HCT116 (cell line): ENCODE measurements around the gene DBP. TPM values are rescaled to one million over a fixed set of nuclear protein-coding genes. Genes with fewer than 3 reads are reported as not detected.

ENCODE experiments used
- ATAC-seq: fragments of 200-7000 bp; cut with Tn5 transposase; 2 replicates; pipeline ENCODE4 v1.9.1; 2020; ENCODE audit warnings: mild to moderate bottlenecking, moderate library complexity
- BruUV-seq: library from RNA; stranded (reverse); fragments of 400-500 nt; replicated peaks from 2 replicates; lab custom pipeline; 2021; lab: Mats Ljungman, UMichigan
- CTCF ChIA-PET: fragments of 300-600 bp; sonication (Branson Sonifier 250); formaldehyde crosslinking; loops from one replicate; lab custom pipeline; 2021; ENCODE audit warnings: antibody characterized with exemption; lab: Charles Lee
- POLR2A ChIA-PET: fragments of 300-600, 350-600 bp; sonication (Branson Sonifier 250); formaldehyde crosslinking; loops from one replicate; lab custom pipeline; 2021; ENCODE audit warnings: antibody characterized with exemption; lab: Charles Lee
- RAD21 ChIA-PET, 2 experiments: fragments of 300-600 bp; sonication (Branson Sonifier 250); formaldehyde crosslinking; loops; one replicate each; lab custom pipeline; 2023; ENCODE audit warnings: low total read pairs in 2 of 2; ENCODE audit not compliant: uncharacterized antibody in 2 of 2, unreplicated experiment in 2 of 2, low non-redundant PET in 1 of 2; lab: Charles Lee
- DNase-seq: peaks from one replicate; pipeline ENCODE4 v3.0.0-alpha.2; 2010; ENCODE audit warnings: low read depth, low spot score
- H2AFZ ChIP-seq: fragments of 200-600 bp; shearing (Covaris generic), sonication (generic); 2 replicates; pipeline ENCODE4 v1.6.1; 2017; ENCODE audit warnings: low read depth, mixed run types, mixed read lengths, antibody characterized with exemption, low read length; ENCODE audit not compliant: poor library complexity, severe bottlenecking
- H3K27ac ChIP-seq: 2 replicates; pipeline ENCODE4 v1.5.1; 2012; ENCODE audit warnings: low read depth, low read length
- H3K27me3 ChIP-seq: fragments of 200-600 bp; sonication (generic); 2 replicates; pipeline ENCODE4 v1.6.1; 2016; ENCODE audit warnings: mixed run types, low read length, mixed read lengths; ENCODE audit not compliant: insufficient read depth
- H3K36me3 ChIP-seq, 2 experiments: fragments of 200-500 bp in 1 of 2; fragments of 200-600 bp in 1 of 2; sonication (Bioruptor generic) in 1 of 2; sonication (generic) in 1 of 2; 2 replicates each; pipeline versions ENCODE4 v1.5.1 to v1.6.1; 2014 to 2016; ENCODE audit warnings: low read length in 2 of 2, inconsistent platforms in 1 of 2, mixed read lengths in 1 of 2, mixed run types in 1 of 2; ENCODE audit not compliant: insufficient read depth in 2 of 2, control insufficient read depth in 1 of 2
- H3K4me1 ChIP-seq, 2 experiments: fragments of 200-600 bp in 1 of 2; sonication (generic) in 1 of 2; 2 replicates each; pipeline versions ENCODE4 v1.5.1 to v1.6.1; 2012 to 2017; ENCODE audit warnings: low read length in 2 of 2, inconsistent platforms in 1 of 2, mild to moderate bottlenecking in 1 of 2, mixed read lengths in 1 of 2, mixed run types in 1 of 2, moderate library complexity in 1 of 2; ENCODE audit not compliant: insufficient read depth in 2 of 2, control insufficient read depth in 1 of 2
- H3K4me2 ChIP-seq: fragments of 200-600 bp; sonication (generic); 2 replicates; pipeline ENCODE4 v1.6.1; 2017; ENCODE audit warnings: mixed run types, low read length, mixed read lengths
- H3K4me3 ChIP-seq, 2 experiments: fragments of 200-600 bp in 1 of 2; sonication (generic) in 1 of 2; replicated peaks in 1 of 2; 2 replicates each; pipeline ENCODE4 v1.5.1; 2011 to 2016; ENCODE audit warnings: low read length in 2 of 2, control low read depth in 1 of 2, low read depth in 1 of 2, mild to moderate bottlenecking in 1 of 2, mixed read lengths in 1 of 2, mixed run types in 1 of 2
- H3K79me2 ChIP-seq: fragments of 200-600 bp; sonication (generic); 2 replicates; pipeline ENCODE4 v1.6.1; 2017; ENCODE audit warnings: mild to moderate bottlenecking, mixed run types, low read length, moderate library complexity, mixed read lengths; ENCODE audit not compliant: insufficient read depth
- H3K9ac ChIP-seq: fragments of 200-600 bp; sonication (generic); 2 replicates; pipeline ENCODE4 v1.6.1; 2016; ENCODE audit warnings: low read length, mixed read lengths
- H3K9me2 ChIP-seq: fragments of 200-600 bp; sonication (generic), shearing (Covaris generic); 2 replicates; pipeline ENCODE4 v1.6.1; 2017; ENCODE audit warnings: mixed run types, mild to moderate bottlenecking, moderate library complexity; ENCODE audit not compliant: insufficient read depth
- H3K9me3 ChIP-seq, 2 experiments: fragments of 200-500 bp in 1 of 2; fragments of 200-600 bp in 1 of 2; sonication (Bioruptor generic) in 1 of 2; sonication (generic) in 1 of 2; 2 replicates each; pipeline ENCODE4 v1.6.1; 2014 to 2017; ENCODE audit warnings: low read length in 2 of 2, mixed read lengths in 2 of 2, inconsistent platforms in 1 of 2, low read depth in 1 of 2, mild to moderate bottlenecking in 1 of 2, mixed run types in 1 of 2, moderate library complexity in 1 of 2; ENCODE audit not compliant: control insufficient read depth in 1 of 2, insufficient read depth in 1 of 2
- H4K20me1 ChIP-seq: fragments of 200-600 bp; sonication (generic), shearing (Covaris generic); 2 replicates; pipeline ENCODE4 v1.6.1; 2017; ENCODE audit warnings: mixed run types, mild to moderate bottlenecking, moderate library complexity; ENCODE audit not compliant: insufficient read depth
- CBX3 ChIP-seq: IDR thresholded peaks from 2 replicates; pipeline ENCODE4 v1.6.1; 2012; ENCODE audit warnings: low read depth
- CEBPB ChIP-seq: IDR thresholded peaks from 2 replicates; pipeline ENCODE4 v1.6.1; 2012; ENCODE audit warnings: low read depth
- EGR1 ChIP-seq: IDR thresholded peaks from 2 replicates; pipeline ENCODE4 v1.6.1; 2012; ENCODE audit warnings: low read depth
- EZH2 ChIP-seq: fragments of 200-600 bp; sonication (generic); IDR thresholded peaks from 2 replicates; pipeline ENCODE4 v1.6.1; 2017; ENCODE audit warnings: antibody characterized with exemption, mixed run types
- EZH2phosphoT487 ChIP-seq: fragments of 200-600 bp; IDR thresholded peaks from 2 replicates; pipeline ENCODE4 v1.6.1; 2018; ENCODE audit warnings: antibody characterized with exemption, borderline replicate concordance
- FOSL1 ChIP-seq: IDR thresholded peaks from 2 replicates; pipeline ENCODE4 v1.6.1; 2012; ENCODE audit warnings: low read depth
- JUND ChIP-seq: IDR thresholded peaks from 2 replicates; pipeline ENCODE4 v1.6.1; 2012
- POLR2A ChIP-seq: IDR thresholded peaks from 2 replicates; pipeline ENCODE4 v1.7.0; 2011; ENCODE audit warnings: borderline replicate concordance; ENCODE audit not compliant: insufficient read depth, insufficient read length; ENCODE audit errors: extremely low read depth
- POLR2AphosphoS5 ChIP-seq: IDR thresholded peaks from 2 replicates; pipeline ENCODE4 v1.6.1; 2011; ENCODE audit warnings: mild to moderate bottlenecking, low read depth, low read length, moderate library complexity
- SIN3A ChIP-seq: IDR thresholded peaks from 2 replicates; pipeline ENCODE4 v1.6.1; 2012; ENCODE audit warnings: low read depth
- TCF7L2 ChIP-seq: IDR thresholded peaks from 2 replicates; pipeline ENCODE4 v1.7.0; 2011; ENCODE audit warnings: borderline replicate concordance, inconsistent platforms; ENCODE audit not compliant: insufficient read depth, insufficient read length; ENCODE audit errors: extremely low read depth
- intact Hi-C: fragments of 100-400 bp; cut with micrococcal nuclease; formaldehyde crosslinking; loops from 2 replicates; pipeline ENCODE4 v1.10.0; 2022
- total RNA-seq: library from RNA; stranded (reverse); gene quantifications from one replicate; pipeline ENCODE4 v1.2.1, GENCODE V29; 2021; ENCODE audit not compliant: unreplicated experiment
- TF ChIP-seq, protein P1 (sequence below): IDR thresholded peaks from 2 replicates; pipeline ENCODE4 v1.6.1; 2012

DBP gene
- total RNA-seq, 1 experiment from 2014 or later: 45.9 TPM

DNA sequence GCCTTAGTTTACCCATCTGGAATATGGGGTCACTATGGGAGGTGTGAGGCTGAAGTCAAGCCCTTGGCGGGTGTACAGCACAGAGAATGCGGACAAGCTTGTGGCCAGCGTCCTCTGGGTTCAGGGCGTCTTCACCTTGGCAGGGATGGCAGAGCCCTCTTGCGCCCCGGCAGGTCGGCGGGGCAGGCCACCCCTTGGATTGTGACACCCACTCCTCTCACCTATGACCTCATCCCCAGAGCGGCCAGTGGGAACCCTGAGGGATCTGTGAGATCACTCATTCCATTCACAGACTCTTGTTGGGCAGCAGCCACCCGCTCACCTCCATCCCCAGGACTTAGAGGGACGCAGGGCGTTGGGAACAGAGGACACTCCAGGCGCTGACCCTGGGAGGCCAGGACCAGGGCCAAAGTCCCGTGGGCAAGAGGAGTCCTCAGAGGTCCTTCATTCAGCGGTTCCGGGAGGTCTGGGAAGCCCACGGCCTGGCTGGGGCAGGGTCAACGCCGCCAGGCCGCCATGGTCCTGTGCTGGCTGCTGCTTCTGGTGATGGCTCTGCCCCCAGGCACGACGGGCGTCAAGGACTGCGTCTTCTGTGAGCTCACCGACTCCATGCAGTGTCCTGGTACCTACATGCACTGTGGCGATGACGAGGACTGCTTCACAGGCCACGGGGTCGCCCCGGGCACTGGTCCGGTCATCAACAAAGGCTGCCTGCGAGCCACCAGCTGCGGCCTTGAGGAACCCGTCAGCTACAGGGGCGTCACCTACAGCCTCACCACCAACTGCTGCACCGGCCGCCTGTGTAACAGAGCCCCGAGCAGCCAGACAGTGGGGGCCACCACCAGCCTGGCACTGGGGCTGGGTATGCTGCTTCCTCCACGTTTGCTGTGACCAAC, 30.5 kb downstream of the DBP start, which contains the start of gene SPACA4:
Gene SPACA4, plus strand, starts transcription at position 280 of the 896 bp plus-strand sequence. Its CDS starts 237 bp downstream, at position 517.
- Histone ChIP-seq H3K79me2 (no peaks in the 10 kb centered on the region), H4K20me1 (no peaks in the 10 kb centered on the region), H3K4me1 (peaks cover 5 to 12% of the 10 kb centered on the region in 2 experiments; a peak in 3 of 4 replicates), H3K27ac (no peak within 1 kb of the TSS), H3K9me2 (no peaks in the 10 kb centered on the region), H2AFZ (no peak within 1 kb of the TSS), H3K9me3 (no peaks in the 10 kb centered on the region), H3K4me2 (no peak within 1 kb of the TSS), H3K27me3 (no peaks in the 10 kb centered on the region), H3K4me3 (no peak within 1 kb of the TSS), H3K9ac (no peak within 1 kb of the TSS), H3K36me3 (no peaks in the 10 kb centered on the region)
- DNase-seq (no peak), ATAC-seq (no peak)
- ChIA-PET RAD21 (no interaction called here), CTCF (interaction anchor here (0.7 kb wide), 1 partner anchor 116 kb away, joined by 3 read pairs; no protein-coding TSS in a partner anchor), POLR2A (interaction anchor here (2.1 kb wide), 1 partner anchor 12 kb away, joined by 9 read pairs; the partner anchor contains the start of genes RPL18 and SPHK2)
- no TSS peak for BruUV-seq
- TF ChIP-seq JUND (no peak), EZH2 (no peak), FOSL1 (no peak), TCF7L2 (no peak), EZH2phosphoT487 (no peak)
- intact Hi-C loops: no loop called here

DNA sequence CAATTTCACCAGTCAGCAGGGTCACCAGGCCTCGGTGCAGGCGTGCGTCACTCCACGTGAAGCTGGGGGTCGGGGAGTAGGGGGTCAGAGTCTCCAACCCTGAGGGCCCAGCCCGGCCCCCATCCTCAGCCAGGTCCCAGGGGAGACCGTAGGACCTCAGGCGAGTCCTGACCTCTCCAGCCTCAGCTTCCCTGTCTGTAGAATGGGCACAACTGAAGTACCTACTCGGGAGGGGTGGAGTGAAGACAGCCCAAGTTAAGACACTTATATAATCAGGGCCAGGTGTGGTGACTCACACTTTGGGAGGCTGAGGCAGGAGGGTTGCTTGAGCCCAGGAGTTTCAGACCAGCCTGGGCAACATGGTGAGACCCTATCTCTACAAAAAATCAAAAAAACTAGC, 33.3 kb downstream of the DBP start:
- ChIA-PET POLR2A (no interaction called here), RAD21 (no interaction called here)
- no peak overlapping the region for H3K9ac ChIP-seq

More for the DNA sequence above, 33.3 kb downstream of the DBP start:
- intact Hi-C loops: no loop called here
- no peaks in the 10 kb centered on the region for H3K36me3 ChIP-seq
- H3K27me3 ChIP-seq: no peaks in the 10 kb centered on the region
- TF ChIP-seq CBX3 (no peak), SIN3A (no peak), POLR2A (no peak), CEBPB (no peak), POLR2AphosphoS5 (no peak), EGR1 (no peak)
- TF ChIP-seq, protein P1, sequence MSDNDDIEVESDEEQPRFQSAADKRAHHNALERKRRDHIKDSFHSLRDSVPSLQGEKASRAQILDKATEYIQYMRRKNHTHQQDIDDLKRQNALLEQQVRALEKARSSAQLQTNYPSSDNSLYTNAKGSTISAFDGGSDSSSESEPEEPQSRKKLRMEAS: no peak
- no peaks in the 10 kb centered on the region for H3K79me2 ChIP-seq
- H3K9me2 ChIP-seq: no peaks in the 10 kb centered on the region
- peaks cover 0 to 5% of the 10 kb centered on the region in 2 experiments; a peak in 2 of 4 replicates for H3K4me1 ChIP-seq
- no TSS peak for BruUV-seq
- ATAC-seq: no peak
- no peak overlapping the region for H3K4me2 ChIP-seq
- no peaks in the 10 kb centered on the region for H4K20me1 ChIP-seq
- CTCF ChIA-PET: no interaction called here
- no peak overlapping the region for H3K4me3 ChIP-seq
- no peak overlapping the region for H2AFZ ChIP-seq
- H3K9me3 ChIP-seq: no peaks in the 10 kb centered on the region
- no peak overlapping the region for H3K27ac ChIP-seq
- DNase-seq: no peak
